ENCODE data around the gene BCL2.

BCL2 gene

GRCh38 chr18:63307551-63308200 lies 11.9 kb downstream of the BCL2 start:
- no peak for DNase-seq

- no peak for DNase-seq
These were observed 12.6 kb downstream of the BCL2 start for GRCh38 chr18:63306819-63307550.

GRCh38 chr18:63306249-63306648 lies 13.3 kb downstream of the BCL2 start:
- no peak for DNase-seq

- DNase-seq, result no peak
These were observed 16.0 kb downstream of the BCL2 start for GRCh38 chr18:63303547-63303946.

GRCh38 chr18:63302636-63303405 lies 16.7 kb downstream of the BCL2 start:
- DNase-seq, result no peak

GRCh38 chr18:63302220-63302619 lies 17.3 kb downstream of the BCL2 start:
- no peak for DNase-seq

- DNase-seq, result no peak
These were observed 18.1 kb downstream of the BCL2 start for GRCh38 chr18:63301434-63301833.

- DNase-seq, result no peak
These were observed 19.5 kb downstream of the BCL2 start for GRCh38 chr18:63299837-63300745.

GRCh38 chr18:63298400-63299365 lies 20.9 kb downstream of the BCL2 start:
- DNase-seq, result no peak

- DNase-seq, result no peak
These were observed 21.7 kb downstream of the BCL2 start for GRCh38 chr18:63297687-63298399.

GRCh38 chr18:63293935-63294334 lies 25.6 kb downstream of the BCL2 start:
- DNase-seq, result no peak

- no peak for DNase-seq
These were observed 26.5 kb downstream of the BCL2 start for GRCh38 chr18:63292831-63293683.

- no peak for DNase-seq
These were observed 28.3 kb downstream of the BCL2 start for GRCh38 chr18:63291278-63291677.

- DNase-seq, result no peak
These were observed 28.8 kb downstream of the BCL2 start for GRCh38 chr18:63290821-63291200.

GRCh38 chr18:63290166-63290820 lies 29.3 kb downstream of the BCL2 start:
- DNase-seq, result no peak

- no peak for DNase-seq
These were observed 31.3 kb downstream of the BCL2 start for GRCh38 chr18:63288311-63288710.

GRCh38 chr18:63287691-63288220 lies 31.8 kb downstream of the BCL2 start:
- no peak for DNase-seq

GRCh38 chr18:63286926-63287325 lies 32.6 kb downstream of the BCL2 start:
- DNase-seq, result no peak

Data from NCI-H774 (cell line).